ENCODE data around the gene LRWD1. TPM values are rescaled to one million over a fixed set of nuclear protein-coding genes. Genes with fewer than 3 reads are reported as not detected.

The LRWD1 gene
- total and polyA plus RNA-seq, 2 experiments from 2014 or later = 16.0 to 17.8 TPM

GRCh38 chr7:102431617-102432298, 33.0 kb upstream of the LRWD1 start:
- H3K27ac ChIP-seq = peak overlapping the region; percentile 75
- no peak overlapping the region for H3K4me3 ChIP-seq
- no peaks in the 10 kb centered on the region for H3K9me2 ChIP-seq (replicated peaks; ENCODE audit: insufficient read depth)
- TF ChIP-seq EZH2 (IDR thresholded peaks at IDR 0.05; ENCODE audit: borderline replicate concordance) = no peak
- H2AFZ ChIP-seq = no peak overlapping the region
- peak overlapping the region; percentile 98 for H3K4me2 ChIP-seq
- no peaks in the 10 kb centered on the region for H3K9me3 ChIP-seq (ENCODE audit: low read depth)
- H3K79me2 ChIP-seq = peaks cover 9% of the 10 kb centered on the region
- no peaks in the 10 kb centered on the region for H4K20me1 ChIP-seq (ENCODE audit: insufficient read depth, poor library complexity, severe bottlenecking)
- H3K27me3 ChIP-seq = no peaks in the 10 kb centered on the region
- peaks cover 6% of the 10 kb centered on the region for H3K4me1 ChIP-seq (ENCODE audit: insufficient read depth)
- H3K36me3 ChIP-seq (replicated peaks; ENCODE audit: insufficient read depth, low read depth) = no peaks in the 10 kb centered on the region
- DNase-seq (ENCODE audit: low spot score) = peak; percentile 41
- WGBS (ENCODE audit: low lambda C conversion rate, missing lambda C conversion rate) = 32% methylated on average over 17 of the region's 17 CpGs

- Histone ChIP-seq H4K20me1 (ENCODE audit: insufficient read depth, poor library complexity, severe bottlenecking) (no peaks in the 10 kb centered on the region), H3K4me2 (peak overlapping the region; percentile 98), H3K79me2 (peaks cover 9% of the 10 kb centered on the region), H3K4me1 (ENCODE audit: insufficient read depth) (peaks cover 6% of the 10 kb centered on the region), H2AFZ (peak overlapping the region; percentile 87), H3K27ac (peak overlapping the region; percentile 75), H3K9me3 (ENCODE audit: low read depth) (no peaks in the 10 kb centered on the region), H3K27me3 (no peaks in the 10 kb centered on the region), H3K4me3 (peak overlapping the region; percentile 98), H3K9me2 (replicated peaks; ENCODE audit: insufficient read depth) (no peaks in the 10 kb centered on the region), H3K36me3 (replicated peaks; ENCODE audit: insufficient read depth, low read depth) (no peaks in the 10 kb centered on the region)
- DNase-seq (ENCODE audit: low spot score) = no peak
- 26% methylated on average over 18 of the region's 27 CpGs for WGBS (ENCODE audit: low lambda C conversion rate, missing lambda C conversion rate)
- TF ChIP-seq EZH2 (IDR thresholded peaks at IDR 0.05; ENCODE audit: borderline replicate concordance) = no peak
- no peak for TF ChIP-seq CTCF (IDR thresholded peaks at IDR 0.05; ENCODE audit: poor library complexity)
- TF ChIP-seq EZH2phosphoT487 (IDR thresholded peaks at IDR 0.05; ENCODE audit: low read depth, severe bottlenecking, unreplicated experiment) = no peak
Measured at GRCh38 chr7:102432442-102433218, 32.2 kb upstream of the LRWD1 start.

GRCh38 chr7:102433219-102434038, 31.4 kb upstream of the LRWD1 start, which contains the start of gene ORAI2:
Gene ORAI2 (plus strand): TSS chr7:102433575. CDS start chr7:102438957, 5,382 bp downstream.
- Histone ChIP-seq H3K9me3 (ENCODE audit: low read depth) (no peaks in the 10 kb centered on the region), H3K4me1 (ENCODE audit: insufficient read depth) (peaks cover 6% of the 10 kb centered on the region), H3K27me3 (no peaks in the 10 kb centered on the region), H2AFZ (peak within 1 kb of the TSS; percentile 96), H3K9me2 (replicated peaks; ENCODE audit: insufficient read depth) (no peaks in the 10 kb centered on the region), H3K4me2 (peak within 1 kb of the TSS; percentile 98), H4K20me1 (ENCODE audit: insufficient read depth, poor library complexity, severe bottlenecking) (no peaks in the 10 kb centered on the region), H3K27ac (peak within 1 kb of the TSS; percentile 75), H3K4me3 (peak within 1 kb of the TSS; percentile 98), H3K79me2 (peaks cover 9% of the 10 kb centered on the region), H3K36me3 (replicated peaks; ENCODE audit: insufficient read depth, low read depth) (no peaks in the 10 kb centered on the region)
- TF ChIP-seq EZH2 (IDR thresholded peaks at IDR 0.05; ENCODE audit: borderline replicate concordance) (no peak), EZH2phosphoT487 (IDR thresholded peaks at IDR 0.05; ENCODE audit: low read depth, severe bottlenecking, unreplicated experiment) (no peak), CTCF (IDR thresholded peaks at IDR 0.05; ENCODE audit: poor library complexity) (no peak)
- DNase-seq (ENCODE audit: low spot score) = peak; percentile 93
- under 1% methylated on average over 14 of the region's 90 CpGs for WGBS (ENCODE audit: low lambda C conversion rate, missing lambda C conversion rate)
